Measurements from ENCODE around the gene IGF1. TPM values are rescaled to one million over a fixed set of nuclear protein-coding genes. Genes with fewer than 3 reads are reported as not detected.

The IGF1 gene
- polyA plus RNA-seq, 1 of the 3 experiments (the other 2 are of a cell fraction): 0.07 TPM

DNA sequence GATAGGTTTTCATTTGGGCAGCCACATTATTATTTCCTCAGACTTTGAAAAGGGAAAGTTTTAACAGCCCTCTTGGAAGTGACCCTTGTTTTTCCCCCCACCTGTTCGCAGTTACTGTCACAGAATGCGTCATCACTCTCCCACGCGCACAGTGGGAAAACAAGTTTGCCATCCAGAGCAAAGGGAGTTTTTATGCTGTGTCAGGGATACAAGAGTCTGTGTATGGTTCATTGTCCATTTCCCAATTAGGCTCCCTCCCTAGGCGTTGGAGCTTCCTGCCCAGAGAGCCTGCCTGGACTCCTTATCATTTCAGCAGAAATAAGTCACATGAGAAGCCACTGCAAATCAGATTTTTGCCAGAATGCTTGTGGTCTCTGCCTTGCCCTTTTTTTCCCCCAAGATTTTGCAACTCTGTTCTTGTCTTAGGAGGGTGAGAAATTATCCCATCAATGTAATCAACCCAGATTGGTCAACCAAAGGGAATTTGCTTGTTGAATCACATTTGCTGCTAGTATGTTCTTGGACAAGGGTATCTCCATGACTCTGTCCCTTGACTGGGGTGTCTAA, 104.1 kb downstream of the IGF1 start:
- Histone ChIP-seq H3F3A (replicated peaks; ENCODE audit: insufficient read depth) (no peaks in the 10 kb centered on the region), H3K27ac (ENCODE audit: low read depth in 2 of 2, low read length in 1 of 2) (no peak overlapping the region), H3K4me3 (ENCODE audit: low read depth in 2 of 2, low read length in 1 of 2) (no peak overlapping the region), H3K79me2 (ENCODE audit: insufficient read depth) (no peaks in the 10 kb centered on the region), H3K4me2 (no peak overlapping the region), H3K9me3 (no peaks in the 10 kb centered on the region), H3K9ac (no peak overlapping the region), H3K36me3 (replicated peaks in 1 of 2; ENCODE audit: control insufficient read depth in 1 of 2, insufficient read depth in 2 of 2, low read length in 1 of 2) (no peaks in the 10 kb centered on the region), H3K9me2 (no peaks in the 10 kb centered on the region), H4K20me1 (ENCODE audit: insufficient read depth) (no peaks in the 10 kb centered on the region), H3K4me1 (ENCODE audit: control insufficient read depth in 1 of 2, insufficient read depth in 2 of 2, low read depth in 1 of 2, low read length in 1 of 2) (no peaks in the 10 kb centered on the region), H2AFZ (ENCODE audit: low read depth) (no peak overlapping the region), H3K27me3 (ENCODE audit: insufficient read depth) (no peaks in the 10 kb centered on the region)
- ChIA-PET CTCF (no interaction called here), POLR2A (no interaction called here)
- WGBS (ENCODE audit: low lambda C conversion rate): 66% methylated on average over 5 of the region's 5 CpGs
- TF ChIP-seq YY1 (IDR thresholded peaks at IDR 0.05; ENCODE audit: low read depth): no peak
- TF ChIP-seq EP300 (IDR thresholded peaks at IDR 0.05; ENCODE audit: borderline replicate concordance in 1 of 2, low read depth in 1 of 2, low read length in 1 of 2): no peak
- TF ChIP-seq GABPA (IDR thresholded peaks at IDR 0.05; ENCODE audit: low read depth): no peak
- TF ChIP-seq, protein P1, sequence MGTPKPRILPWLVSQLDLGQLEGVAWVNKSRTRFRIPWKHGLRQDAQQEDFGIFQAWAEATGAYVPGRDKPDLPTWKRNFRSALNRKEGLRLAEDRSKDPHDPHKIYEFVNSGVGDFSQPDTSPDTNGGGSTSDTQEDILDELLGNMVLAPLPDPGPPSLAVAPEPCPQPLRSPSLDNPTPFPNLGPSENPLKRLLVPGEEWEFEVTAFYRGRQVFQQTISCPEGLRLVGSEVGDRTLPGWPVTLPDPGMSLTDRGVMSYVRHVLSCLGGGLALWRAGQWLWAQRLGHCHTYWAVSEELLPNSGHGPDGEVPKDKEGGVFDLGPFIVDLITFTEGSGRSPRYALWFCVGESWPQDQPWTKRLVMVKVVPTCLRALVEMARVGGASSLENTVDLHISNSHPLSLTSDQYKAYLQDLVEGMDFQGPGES (IDR thresholded peaks at IDR 0.05; ENCODE audit: low read depth, low read length): no peak
- TF ChIP-seq ELF1 (IDR thresholded peaks at IDR 0.05): no peak
- TF ChIP-seq, protein P2, sequence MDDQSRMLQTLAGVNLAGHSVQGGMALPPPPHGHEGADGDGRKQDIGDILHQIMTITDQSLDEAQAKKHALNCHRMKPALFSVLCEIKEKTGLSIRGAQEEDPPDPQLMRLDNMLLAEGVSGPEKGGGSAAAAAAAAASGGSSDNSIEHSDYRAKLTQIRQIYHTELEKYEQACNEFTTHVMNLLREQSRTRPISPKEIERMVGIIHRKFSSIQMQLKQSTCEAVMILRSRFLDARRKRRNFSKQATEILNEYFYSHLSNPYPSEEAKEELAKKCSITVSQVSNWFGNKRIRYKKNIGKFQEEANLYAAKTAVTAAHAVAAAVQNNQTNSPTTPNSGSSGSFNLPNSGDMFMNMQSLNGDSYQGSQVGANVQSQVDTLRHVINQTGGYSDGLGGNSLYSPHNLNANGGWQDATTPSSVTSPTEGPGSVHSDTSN (IDR thresholded peaks at IDR 0.05): no peak
- no peak for TF ChIP-seq SIN3A (IDR thresholded peaks at IDR 0.05; ENCODE audit: borderline replicate concordance, low read depth, low read length)
- TF ChIP-seq, protein P3, sequence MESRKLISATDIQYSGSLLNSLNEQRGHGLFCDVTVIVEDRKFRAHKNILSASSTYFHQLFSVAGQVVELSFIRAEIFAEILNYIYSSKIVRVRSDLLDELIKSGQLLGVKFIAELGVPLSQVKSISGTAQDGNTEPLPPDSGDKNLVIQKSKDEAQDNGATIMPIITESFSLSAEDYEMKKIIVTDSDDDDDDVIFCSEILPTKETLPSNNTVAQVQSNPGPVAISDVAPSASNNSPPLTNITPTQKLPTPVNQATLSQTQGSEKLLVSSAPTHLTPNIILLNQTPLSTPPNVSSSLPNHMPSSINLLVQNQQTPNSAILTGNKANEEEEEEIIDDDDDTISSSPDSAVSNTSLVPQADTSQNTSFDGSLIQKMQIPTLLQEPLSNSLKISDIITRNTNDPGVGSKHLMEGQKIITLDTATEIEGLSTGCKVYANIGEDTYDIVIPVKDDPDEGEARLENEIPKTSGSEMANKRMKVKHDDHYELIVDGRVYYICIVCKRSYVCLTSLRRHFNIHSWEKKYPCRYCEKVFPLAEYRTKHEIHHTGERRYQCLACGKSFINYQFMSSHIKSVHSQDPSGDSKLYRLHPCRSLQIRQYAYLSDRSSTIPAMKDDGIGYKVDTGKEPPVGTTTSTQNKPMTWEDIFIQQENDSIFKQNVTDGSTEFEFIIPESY (IDR thresholded peaks at IDR 0.05; ENCODE audit: borderline replicate concordance, low read depth): no peak
- no peak for TF ChIP-seq MXI1 (IDR thresholded peaks at IDR 0.05; ENCODE audit: low read depth, low read length)
- no peak for TF ChIP-seq RXRA (IDR thresholded peaks at IDR 0.05; ENCODE audit: borderline replicate concordance, low read depth)
- no peak for TF ChIP-seq FOSL2 (IDR thresholded peaks at IDR 0.05; ENCODE audit: borderline replicate concordance, low read depth)
- no peak for TF ChIP-seq TCF12 (IDR thresholded peaks at IDR 0.05)
- no peak for TF ChIP-seq TAF1 (IDR thresholded peaks at IDR 0.05; ENCODE audit: borderline replicate concordance, low read depth, low read length)
- no peak for TF ChIP-seq EZH2phosphoT487 (IDR thresholded peaks at IDR 0.05; ENCODE audit: borderline replicate concordance, low read depth)
- no peak for TF ChIP-seq NFIC (IDR thresholded peaks at IDR 0.05; ENCODE audit: borderline replicate concordance)
- TF ChIP-seq GATA2 (CRISPR knock-in tag; IDR thresholded peaks at IDR 0.05): no peak
- DNase-seq: no peak

Data from SK-N-SH (cell line).